ENCODE results near the gene NARF. TPM values are rescaled to one million over a fixed set of nuclear protein-coding genes. Genes with fewer than 3 reads are reported as not detected.

NARF gene
- total and polyA plus RNA-seq, 2 donors (not counting 1 experiment from before 2014, with no cell fraction given), result 92.4 to 103 TPM

DNA sequence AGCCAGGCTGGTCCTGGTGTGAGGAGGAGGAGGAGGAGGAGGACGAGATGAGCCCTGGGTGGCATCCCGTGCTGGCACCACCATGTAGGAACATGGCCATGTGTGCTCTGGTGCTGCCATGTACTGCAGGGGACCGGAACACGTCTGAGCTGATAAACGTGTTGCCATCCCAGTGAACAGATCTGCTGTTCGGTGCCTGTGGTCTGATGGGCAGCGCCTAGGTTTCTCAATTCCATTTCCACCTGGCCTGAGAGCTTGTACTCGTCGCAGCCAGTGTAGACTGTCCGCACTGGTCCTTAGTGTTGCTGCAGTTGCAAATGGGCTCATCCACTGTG, 32.6 kb downstream of the NARF start:
- intact Hi-C loops (cut with micrococcal nuclease), result no loop called here
- Histone ChIP-seq H3K4me2 (replicated peaks; ENCODE audit: low read depth, low read length, poor library complexity, severe bottlenecking) (no peak overlapping the region), H3K36me3 (replicated peaks in 1 of 2; ENCODE audit: control extremely low read depth in 1 of 2, control insufficient read depth in 1 of 2, extremely low read depth in 1 of 2, insufficient read depth in 2 of 2, low read length in 1 of 2) (peaks cover 0 to 19% of the 10 kb centered on the region in 2 experiments), H3K4me3 (ENCODE audit: control extremely low read depth in 1 of 5, extremely low read depth in 1 of 5, insufficient read depth in 1 of 5, low read depth in 2 of 5, low read length in 4 of 5) (no peak overlapping the region), H4K20me1 (ENCODE audit: control insufficient read depth, insufficient read depth, low read length, poor library complexity, severe bottlenecking) (no peaks in the 10 kb centered on the region), H3K4me1 (ENCODE audit: control insufficient read depth in 2 of 2, insufficient read depth in 2 of 2, low read length in 2 of 2) (peaks cover 4 to 25% of the 10 kb centered on the region in 2 donors), H3K27ac (ENCODE audit: low read length in 2 of 2) (no peak overlapping the region), H3K9me3 (ENCODE audit: control extremely low read depth in 1 of 3, control insufficient read depth in 2 of 3, insufficient read depth in 1 of 3, low read length in 2 of 3) (peaks cover 0 to 3% (median 0%) of the 10 kb centered on the region in 3 donors), H3K79me2 (ENCODE audit: control insufficient read depth, insufficient read depth, low read length) (no peaks in the 10 kb centered on the region), H3K9ac (ENCODE audit: low read length) (no peak overlapping the region), H2AFZ (ENCODE audit: insufficient read depth, low read depth, low read length, poor library complexity, severe bottlenecking) (no peak overlapping the region), H3K27me3 (replicated peaks in 1 of 4; ENCODE audit: control extremely low read depth in 1 of 4, control insufficient read depth in 3 of 4, insufficient read depth in 4 of 4, low read length in 3 of 4) (no peaks in the 10 kb centered on the region)
- 96% methylated on average over 10 of the region's 10 CpGs for WGBS (ENCODE audit: insufficient coverage)
- Mint-ChIP-seq H3K4me3 (no peak overlapping the region), H3K27me3 (no peaks in the 10 kb centered on the region), H3K4me1 (peaks cover 17% of the 10 kb centered on the region), H3K9me3 (ENCODE audit: insufficient read depth) (no peaks in the 10 kb centered on the region), H3K27ac (no peak overlapping the region)
- ATAC-seq (ENCODE audit: low read depth) (no peak), DNase-seq (no peak)
- ChIA-PET CTCF (interaction anchor here (0.6 to 2.3 kb wide), 2 partner anchors 15 to 63 kb away, joined by 3 to 5 read pairs; no protein-coding TSS in a partner anchor), POLR2A (no interaction called here)
- TF ChIP-seq EZH2 (IDR thresholded peaks at IDR 0.05; ENCODE audit: borderline replicate concordance, insufficient read depth, low read depth, low read length, poor library complexity, severe bottlenecking), result no peak
- TF ChIP-seq, protein P1, sequence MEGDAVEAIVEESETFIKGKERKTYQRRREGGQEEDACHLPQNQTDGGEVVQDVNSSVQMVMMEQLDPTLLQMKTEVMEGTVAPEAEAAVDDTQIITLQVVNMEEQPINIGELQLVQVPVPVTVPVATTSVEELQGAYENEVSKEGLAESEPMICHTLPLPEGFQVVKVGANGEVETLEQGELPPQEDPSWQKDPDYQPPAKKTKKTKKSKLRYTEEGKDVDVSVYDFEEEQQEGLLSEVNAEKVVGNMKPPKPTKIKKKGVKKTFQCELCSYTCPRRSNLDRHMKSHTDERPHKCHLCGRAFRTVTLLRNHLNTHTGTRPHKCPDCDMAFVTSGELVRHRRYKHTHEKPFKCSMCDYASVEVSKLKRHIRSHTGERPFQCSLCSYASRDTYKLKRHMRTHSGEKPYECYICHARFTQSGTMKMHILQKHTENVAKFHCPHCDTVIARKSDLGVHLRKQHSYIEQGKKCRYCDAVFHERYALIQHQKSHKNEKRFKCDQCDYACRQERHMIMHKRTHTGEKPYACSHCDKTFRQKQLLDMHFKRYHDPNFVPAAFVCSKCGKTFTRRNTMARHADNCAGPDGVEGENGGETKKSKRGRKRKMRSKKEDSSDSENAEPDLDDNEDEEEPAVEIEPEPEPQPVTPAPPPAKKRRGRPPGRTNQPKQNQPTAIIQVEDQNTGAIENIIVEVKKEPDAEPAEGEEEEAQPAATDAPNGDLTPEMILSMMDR (IDR thresholded peaks at IDR 0.05), result no peak

- no peaks in the 10 kb centered on the region for H3K9me3 Mint-ChIP-seq (ENCODE audit: insufficient read depth)
- Histone ChIP-seq H3K79me2 (ENCODE audit: control insufficient read depth, insufficient read depth, low read length) (no peaks in the 10 kb centered on the region), H4K20me1 (ENCODE audit: control insufficient read depth, insufficient read depth, low read length, poor library complexity, severe bottlenecking) (no peaks in the 10 kb centered on the region), H3K4me1 (ENCODE audit: control insufficient read depth in 2 of 2, insufficient read depth in 2 of 2, low read length in 2 of 2) (peaks cover 6 to 25% of the 10 kb centered on the region in 2 donors), H2AFZ (ENCODE audit: insufficient read depth, low read depth, low read length, poor library complexity, severe bottlenecking) (no peak overlapping the region), H3K27ac (ENCODE audit: low read length in 2 of 2) (no peak overlapping the region), H3K36me3 (replicated peaks in 1 of 2; ENCODE audit: control extremely low read depth in 1 of 2, control insufficient read depth in 1 of 2, extremely low read depth in 1 of 2, insufficient read depth in 2 of 2, low read length in 1 of 2) (peaks cover 0 to 15% of the 10 kb centered on the region in 2 experiments), H3K9me3 (ENCODE audit: control extremely low read depth in 1 of 3, control insufficient read depth in 2 of 3, insufficient read depth in 1 of 3, low read length in 2 of 3) (peaks cover 0 to 4% (median 0%) of the 10 kb centered on the region in 3 donors), H3K27me3 (replicated peaks in 1 of 4; ENCODE audit: control extremely low read depth in 1 of 4, control insufficient read depth in 3 of 4, insufficient read depth in 4 of 4, low read length in 3 of 4) (no peaks in the 10 kb centered on the region), H3K9ac (ENCODE audit: low read length) (no peak overlapping the region), H3K4me3 (ENCODE audit: control extremely low read depth in 1 of 5, extremely low read depth in 1 of 5, insufficient read depth in 1 of 5, low read depth in 2 of 5, low read length in 4 of 5) (no peak overlapping the region), H3K4me2 (replicated peaks; ENCODE audit: low read depth, low read length, poor library complexity, severe bottlenecking) (no peak overlapping the region)
- H3K4me1 Mint-ChIP-seq, result peaks cover 15% of the 10 kb centered on the region
- no peak for DNase-seq
- no peak overlapping the region for H3K4me3 Mint-ChIP-seq
- POLR2A ChIA-PET, result no interaction called here
- no peaks in the 10 kb centered on the region for H3K27me3 Mint-ChIP-seq
- intact Hi-C loops (cut with micrococcal nuclease), result no loop called here
- TF ChIP-seq EZH2 (IDR thresholded peaks at IDR 0.05; ENCODE audit: borderline replicate concordance, insufficient read depth, low read depth, low read length, poor library complexity, severe bottlenecking), result no peak
- TF ChIP-seq, protein P1 (IDR thresholded peaks at IDR 0.05), result no peak
- ATAC-seq (ENCODE audit: low read depth), result no peak
- CTCF ChIA-PET, result interaction anchor here (0.6 to 2.3 kb wide), 3 partner anchors 15 to 566 kb away, joined by 3 to 5 read pairs (median 3); no protein-coding TSS in a partner anchor
- no peak overlapping the region for H3K27ac Mint-ChIP-seq
- WGBS (ENCODE audit: insufficient coverage), result 97% methylated on average over 13 of the region's 15 CpGs
These were observed 33.0 kb downstream of the NARF start for GRCh38 chr17:82491533-82491932.
